ENCODE results near the gene DDX56.
"Not testable (repeated sequence)": the region's sequence is repeated elsewhere in the genome, so short reads cannot be mapped to it uniquely, and the experiment has no call there.

Gene DDX56, protein sequence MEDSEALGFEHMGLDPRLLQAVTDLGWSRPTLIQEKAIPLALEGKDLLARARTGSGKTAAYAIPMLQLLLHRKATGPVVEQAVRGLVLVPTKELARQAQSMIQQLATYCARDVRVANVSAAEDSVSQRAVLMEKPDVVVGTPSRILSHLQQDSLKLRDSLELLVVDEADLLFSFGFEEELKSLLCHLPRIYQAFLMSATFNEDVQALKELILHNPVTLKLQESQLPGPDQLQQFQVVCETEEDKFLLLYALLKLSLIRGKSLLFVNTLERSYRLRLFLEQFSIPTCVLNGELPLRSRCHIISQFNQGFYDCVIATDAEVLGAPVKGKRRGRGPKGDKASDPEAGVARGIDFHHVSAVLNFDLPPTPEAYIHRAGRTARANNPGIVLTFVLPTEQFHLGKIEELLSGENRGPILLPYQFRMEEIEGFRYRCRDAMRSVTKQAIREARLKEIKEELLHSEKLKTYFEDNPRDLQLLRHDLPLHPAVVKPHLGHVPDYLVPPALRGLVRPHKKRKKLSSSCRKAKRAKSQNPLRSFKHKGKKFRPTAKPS

DNA sequence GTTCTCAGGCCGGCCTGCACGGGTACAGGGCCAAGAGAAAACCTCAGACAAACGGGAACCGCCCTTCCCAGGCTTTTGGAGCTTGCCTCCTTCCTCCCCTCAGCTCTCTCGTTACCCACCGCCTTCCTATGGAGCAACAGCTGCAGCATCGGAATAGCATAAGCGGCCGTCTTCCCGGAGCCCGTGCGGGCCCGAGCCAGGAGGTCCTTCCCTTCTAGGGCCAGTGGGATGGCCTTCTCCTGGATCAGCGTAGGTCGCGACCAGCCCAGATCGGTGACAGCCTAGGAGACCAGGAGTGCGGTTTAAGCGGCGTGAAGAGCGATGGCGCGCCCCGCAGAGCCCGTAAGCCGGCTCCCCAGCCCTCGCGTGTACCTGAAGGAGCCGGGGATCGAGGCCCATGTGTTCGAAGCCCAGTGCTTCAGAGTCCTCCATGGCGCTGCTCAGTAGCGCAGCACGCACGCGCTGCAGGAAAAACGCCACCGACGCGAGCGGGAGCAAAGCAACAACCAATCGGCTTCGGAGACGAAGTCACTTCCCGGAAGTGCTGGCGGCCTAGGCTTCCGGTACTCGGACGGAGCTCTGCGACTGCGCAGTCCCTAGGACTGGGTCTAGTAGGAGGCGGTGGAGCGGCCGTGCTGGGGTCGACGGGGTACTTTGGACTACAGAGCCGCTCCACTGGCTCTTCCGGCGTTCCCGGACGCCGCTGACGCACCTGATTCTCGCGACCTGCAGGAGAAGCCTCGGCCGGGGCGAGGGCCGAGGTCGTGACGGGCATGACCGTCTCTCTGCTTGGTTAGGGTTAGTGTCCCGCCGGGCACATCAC lies at the start of gene DDX56:
Gene DDX56, minus strand, starts transcription at position 445 of the 823 bp plus-strand sequence. Its CDS starts 13 bp downstream, at position 432.
- DNase-seq, result peak; percentile 94

DNA sequence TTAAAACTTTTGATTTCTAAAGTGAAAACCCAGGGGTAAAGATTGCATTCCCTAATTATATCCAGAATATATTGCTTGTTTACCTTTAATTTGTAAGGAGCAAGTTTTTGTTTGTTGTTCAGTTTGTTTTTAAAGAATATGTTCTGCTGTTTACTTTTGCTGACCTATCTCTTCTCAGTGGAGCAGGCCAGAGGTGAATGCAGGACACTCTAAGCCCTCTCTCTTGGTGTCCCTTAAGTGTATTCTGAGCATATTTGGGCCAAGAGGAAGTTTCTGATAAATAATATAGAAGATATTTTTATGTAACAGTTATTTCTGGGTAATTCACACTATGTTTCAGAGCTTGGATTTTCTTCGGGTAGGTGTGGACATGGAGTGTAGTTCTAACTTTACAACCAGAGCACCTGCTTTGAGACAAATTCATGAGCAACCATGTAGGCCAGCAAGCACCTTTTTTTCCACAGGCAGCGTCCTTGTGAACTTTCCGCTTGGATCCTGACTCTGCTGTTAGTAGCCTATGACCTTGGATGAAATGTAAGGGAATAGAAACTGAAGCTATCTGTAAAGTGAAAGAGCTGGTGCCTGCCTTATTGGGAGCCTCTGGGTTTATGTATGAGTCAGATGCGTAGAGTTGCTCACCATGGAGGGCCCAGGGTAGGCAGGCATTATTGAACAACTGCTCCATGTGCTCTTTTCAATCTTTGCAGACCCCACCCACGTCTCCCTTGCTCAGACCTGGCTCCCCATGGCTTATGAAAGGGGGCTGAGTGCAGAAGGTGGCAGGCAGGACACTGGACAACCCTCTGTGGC lies 48.8 kb upstream of the DDX56 start:
- DNase-seq, result peak; percentile 46

DNA sequence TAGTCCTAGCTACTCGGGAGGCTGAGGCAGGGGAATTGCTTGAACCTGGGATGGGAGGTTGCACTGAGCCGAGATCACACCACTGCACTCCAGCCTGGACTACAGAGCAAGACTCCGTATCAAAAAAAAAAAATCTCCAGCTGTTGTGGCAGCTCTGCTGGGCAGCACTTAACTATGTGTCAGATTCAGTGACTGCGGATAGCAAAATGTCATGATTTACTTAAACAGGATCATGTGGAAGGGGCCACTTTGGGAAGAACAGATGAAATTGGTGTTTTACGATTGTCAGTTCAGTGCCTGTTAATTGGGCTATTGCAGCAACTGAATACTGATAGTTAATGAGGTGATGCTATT lies 48.0 kb upstream of the DDX56 start:
- no peak for DNase-seq

DNA sequence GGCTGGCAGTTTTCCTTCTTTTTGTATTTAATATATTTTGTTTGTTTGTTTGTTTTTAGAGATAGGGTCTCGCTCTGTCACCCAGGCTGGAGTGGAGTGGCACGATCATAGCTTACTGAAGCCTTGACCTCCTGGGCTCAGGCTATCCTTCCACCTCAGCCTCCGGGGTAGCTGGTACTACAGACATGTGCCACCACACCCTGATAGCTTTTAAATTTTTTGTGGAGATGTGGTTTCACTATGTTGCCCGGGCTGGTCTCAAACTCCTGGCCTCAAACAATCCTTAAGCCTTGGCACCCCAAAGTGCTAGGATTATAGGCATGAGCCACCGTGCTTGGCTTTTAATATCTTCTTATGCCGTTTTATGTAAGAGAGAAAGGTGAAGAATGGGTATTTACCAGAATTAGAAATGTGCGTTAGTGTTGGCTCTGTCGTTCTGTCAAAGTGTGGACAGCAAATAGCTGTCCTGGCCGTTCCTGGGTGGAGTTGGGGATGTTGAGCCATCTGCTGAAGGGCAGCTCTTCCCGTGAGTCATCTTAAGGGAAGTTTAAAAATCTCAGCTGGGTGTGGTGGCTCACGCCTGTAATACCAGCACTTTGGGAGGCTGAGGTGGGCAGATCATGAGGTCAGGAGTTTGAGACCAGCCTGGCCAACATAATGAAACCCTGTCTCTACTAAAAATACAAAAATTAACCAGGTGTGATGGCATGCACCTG lies 47.5 kb upstream of the DDX56 start:
- no peak for DNase-seq

DNA sequence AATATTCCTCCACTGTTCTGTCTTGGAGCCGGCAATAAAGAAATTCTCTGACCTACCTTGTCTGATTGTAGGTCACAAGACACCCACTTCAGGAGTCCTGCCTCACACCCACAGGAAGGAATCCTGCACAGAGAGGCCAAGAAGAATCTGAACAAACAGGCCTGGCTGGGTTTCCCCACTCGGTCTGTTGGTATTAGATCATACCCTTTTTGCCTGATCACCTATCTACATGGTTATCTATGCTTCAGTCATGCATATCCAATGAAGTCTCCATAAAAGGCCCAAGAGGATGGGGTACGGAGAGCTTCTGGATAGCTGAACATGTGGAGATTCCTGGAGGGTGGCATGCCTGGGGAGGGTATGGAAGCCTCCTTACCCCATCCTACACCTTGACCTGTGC lies 45.0 kb upstream of the DDX56 start:
- peak; percentile 69 for DNase-seq

DNA sequence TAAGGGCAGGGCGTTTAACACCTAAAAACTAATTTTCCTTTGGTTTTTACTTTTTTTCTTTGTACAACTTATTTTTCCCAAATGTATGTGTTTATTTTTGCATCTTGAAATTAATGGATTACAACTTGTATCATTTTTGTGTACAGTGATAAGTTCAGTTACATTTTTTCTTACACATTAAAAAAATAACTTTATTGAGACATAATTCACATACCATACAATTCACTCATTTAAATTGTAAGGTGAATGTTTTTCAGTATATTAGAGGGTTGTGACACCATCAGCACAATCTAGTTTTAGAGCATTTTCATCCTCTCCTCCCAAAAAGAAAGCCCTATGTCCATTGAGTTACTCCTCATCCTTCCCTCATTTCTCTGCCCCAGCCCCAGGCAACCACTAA lies 44.3 kb upstream of the DDX56 start:
- DNase-seq, result no peak

DNA sequence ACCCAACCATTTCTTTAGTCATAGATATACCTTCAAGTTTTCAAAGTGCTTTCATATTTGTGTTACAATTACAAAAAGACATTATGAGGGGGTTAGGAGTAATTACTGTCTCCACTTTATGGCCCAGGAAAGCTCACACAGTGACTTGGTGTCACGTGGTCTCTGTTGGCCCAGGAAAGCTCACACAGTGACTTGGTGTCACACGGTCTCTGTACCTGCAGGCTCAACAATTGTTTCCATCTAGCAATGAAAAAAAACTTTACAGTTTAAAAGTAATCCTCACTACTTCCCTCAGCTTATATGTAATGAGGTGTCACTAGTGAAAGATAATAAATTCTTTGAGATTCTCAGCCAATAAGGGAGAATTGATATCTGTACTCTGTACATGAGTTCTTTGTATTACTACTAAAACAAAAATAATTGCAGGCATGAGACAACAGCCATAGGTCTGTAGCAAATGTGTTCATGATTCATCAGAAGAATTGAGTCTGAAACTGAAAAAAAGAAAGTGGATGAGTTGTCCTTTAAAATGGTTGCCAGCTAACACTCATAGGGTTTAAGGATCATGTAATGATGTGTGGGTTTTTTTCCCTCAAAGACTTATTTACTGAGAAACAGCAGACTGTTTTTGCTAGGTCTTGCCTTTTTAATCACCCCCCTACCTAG lies 43.6 kb upstream of the DDX56 start:
- peak; percentile 36 for DNase-seq

DNA sequence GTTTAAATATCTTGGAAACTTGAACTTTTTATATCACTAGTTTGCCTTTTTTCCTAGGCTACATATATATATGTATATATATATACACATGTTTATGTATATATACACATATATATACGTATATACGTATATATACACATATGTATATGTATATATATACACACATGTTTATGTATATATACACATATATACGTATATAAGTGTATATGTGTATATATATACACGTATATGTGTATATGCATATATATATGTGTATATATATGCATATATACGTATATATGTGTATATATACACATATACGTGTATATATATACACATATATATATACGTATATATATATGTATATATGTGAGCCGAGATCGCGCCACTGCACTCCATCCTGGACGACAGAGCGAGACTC lies 42.8 kb upstream of the DDX56 start:
- DNase-seq, result no peak

DNA sequence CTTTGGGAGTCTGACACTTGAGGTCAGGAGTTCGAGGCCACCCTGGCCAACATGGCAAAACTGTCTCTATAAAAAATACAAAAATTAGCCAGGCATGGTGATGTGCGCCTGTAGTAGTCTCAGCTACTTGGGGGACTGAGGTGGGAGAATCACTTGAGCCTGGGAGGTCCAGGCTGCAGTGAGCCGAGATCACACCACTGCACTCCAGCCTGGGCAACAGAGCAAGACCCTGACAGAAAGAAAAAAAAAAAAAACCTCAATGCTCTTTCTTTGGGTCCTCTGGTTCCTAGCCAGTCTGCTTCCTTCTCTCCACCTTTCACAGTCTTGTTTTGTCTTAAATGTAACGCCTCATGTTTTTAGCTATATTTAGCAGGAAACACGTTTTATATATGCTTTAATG lies 42.1 kb upstream of the DDX56 start:
- DNase-seq, result no peak

DNA sequence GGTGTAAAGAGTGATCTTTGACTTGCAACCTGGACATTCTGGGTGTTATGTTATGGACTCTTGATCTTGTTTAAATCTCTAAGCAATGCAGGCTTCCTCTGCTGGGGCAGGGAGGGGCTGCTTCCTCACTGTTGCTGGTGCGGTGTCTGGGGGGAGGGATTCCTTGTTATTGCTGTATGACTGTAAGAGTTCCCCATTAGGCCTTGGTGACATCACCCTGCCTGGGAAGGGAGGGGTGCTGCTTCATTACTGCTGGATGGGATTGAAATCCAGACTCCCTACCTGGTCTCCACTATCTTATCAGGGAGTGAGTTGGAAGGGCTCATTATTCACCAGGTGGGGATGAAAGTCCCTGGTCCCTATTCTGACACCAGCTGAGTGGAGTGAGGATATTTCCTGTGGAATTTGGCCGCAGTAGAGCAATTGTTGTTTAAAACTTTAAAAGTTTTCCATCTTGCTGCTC lies 41.5 kb upstream of the DDX56 start:
- peak; percentile 61 for DNase-seq

DNA sequence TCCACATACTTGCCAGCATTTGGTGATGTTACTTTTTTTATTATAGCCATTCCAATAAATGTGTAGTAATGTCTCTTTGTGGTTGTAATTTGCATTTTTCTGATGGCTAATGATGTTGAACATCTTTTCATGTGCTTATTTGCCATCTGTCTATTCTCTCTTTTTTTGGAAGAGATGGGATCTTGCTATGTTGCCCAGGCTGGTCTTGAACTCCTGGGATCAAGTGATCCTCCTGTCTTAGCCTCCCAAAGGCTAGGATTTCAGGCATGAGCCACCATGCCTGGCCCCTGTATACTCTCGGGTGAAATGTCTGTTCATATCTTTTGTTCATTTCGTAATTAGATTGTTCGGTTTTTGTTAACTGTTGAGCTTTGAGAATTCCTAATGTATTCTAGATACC lies 36.1 kb upstream of the DDX56 start:
- no peak for DNase-seq

DNA sequence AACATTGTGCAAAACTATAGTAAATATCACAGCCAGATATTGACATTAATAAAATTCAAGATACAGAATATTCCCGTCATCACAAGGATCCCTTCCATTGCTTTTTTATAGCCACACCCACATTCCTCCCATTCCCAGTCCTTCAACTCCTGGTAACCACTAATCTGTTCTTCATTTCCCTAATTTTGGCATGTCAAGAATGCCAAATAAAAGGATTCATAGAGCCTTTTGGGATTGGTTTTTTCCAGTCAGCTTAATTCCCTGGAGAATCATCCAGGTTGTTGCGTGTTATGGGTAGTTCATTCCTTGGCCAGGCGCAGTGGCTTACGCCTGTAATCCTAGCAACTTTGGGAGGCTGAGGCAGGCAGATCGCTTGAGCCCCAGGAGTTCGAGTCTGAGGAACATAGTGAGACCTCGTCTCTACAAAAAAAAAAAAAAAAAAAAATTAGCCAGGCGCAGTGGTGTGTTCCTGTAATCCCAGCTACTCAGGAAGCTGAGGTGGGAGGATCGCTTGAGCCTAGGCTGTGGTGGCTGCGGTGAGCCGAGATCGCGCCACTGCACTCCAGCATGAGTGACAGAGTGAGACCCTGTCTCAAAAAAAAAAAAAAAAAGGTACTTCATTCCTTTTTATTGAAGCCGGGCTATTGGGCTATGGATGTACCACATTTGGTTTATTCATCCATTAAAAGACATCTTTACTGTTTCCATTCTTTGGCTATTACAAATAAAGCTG lies 35.4 kb upstream of the DDX56 start:
- DNase-seq, result peak; percentile 51

DNA sequence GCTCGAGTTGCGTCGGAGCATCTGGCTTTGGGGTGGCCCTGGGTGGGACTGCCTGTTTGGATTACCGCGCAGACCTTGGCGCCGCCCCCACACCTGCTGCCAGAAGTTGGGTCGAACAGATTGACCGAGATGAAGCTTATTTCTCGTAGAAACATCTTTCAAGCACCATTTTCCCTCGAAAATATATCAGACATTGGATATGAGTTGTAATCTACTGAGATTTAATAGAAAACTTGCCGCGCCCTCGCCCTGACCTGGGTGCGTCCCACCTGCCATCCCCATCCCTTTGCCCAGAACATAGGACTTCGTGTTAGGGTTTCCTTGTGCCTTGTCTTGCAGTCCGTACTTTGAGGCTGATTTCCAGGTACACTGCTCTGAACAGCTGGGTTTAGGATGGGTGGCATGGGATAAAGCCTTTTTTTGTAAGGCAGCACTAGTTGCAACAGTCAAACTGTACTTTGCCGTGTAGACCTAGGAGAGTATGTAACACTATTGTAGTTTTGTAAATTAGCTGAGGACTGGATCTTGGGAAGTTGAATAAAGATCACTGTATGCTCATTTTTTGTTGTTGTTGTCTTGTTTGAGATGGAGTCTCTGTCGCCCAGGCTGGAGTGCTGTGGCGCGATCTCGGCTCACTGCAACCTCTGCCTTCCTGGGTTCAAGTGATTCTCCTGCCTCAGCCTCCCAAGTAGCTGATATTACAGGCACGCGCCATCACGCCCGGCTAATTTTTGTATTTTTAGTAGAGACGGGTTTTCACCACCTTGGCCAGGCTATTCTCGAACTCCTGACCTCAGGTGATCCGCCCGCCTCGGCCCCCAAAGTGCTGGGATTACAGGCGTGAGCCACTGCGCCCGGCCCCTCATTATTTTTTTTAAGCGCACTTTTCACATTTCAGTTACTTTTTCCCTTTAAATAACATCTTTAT lies 33.7 kb upstream of the DDX56 start:
- DNase-seq, result no peak

DNA sequence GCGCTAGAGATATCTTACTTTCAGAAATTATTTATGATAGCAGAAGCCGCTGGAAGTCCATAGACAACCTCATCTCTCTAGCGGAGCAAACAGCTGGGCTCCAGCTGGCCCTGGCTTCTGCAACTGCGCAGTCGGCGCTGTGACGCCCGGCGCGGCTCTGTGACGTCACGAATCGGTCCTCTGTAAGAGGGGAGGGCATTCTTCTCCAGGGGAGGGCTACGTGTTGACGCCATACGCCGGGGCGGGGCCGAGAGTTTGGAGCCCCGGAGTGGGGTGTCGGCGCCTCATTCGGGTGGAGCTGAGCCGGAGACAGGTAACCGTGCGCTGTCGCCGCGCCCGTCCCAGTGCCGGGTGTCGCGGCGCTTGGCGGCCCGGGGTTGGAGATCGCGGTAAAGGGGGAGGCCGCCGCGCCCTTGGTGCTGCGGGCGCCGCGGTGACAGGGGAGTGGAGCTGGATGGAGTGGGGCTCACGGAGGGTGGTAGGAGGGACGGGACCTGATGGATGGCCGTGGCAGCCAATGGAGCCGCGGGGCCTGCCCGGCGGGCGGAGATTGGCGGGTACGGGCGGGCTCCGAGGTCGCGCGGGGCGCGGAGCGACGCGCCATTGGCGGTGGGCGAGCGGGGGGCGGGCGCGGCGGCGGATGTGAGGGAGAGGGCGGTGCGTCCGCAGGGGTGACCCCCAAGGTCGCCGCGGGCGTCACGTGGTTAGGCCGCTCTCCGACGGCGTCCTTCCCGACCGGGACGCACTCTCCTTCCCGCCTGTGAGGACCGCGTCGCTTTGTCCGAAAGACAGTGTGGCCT lies 32.8 kb upstream of the DDX56 start, which contains the start of gene OGDH:
Gene OGDH, plus strand, starts transcription at position 287 of the 800 bp plus-strand sequence. CDS start 17,717 bp downstream, outside the sequence.
- peak; percentile 98 for DNase-seq

DNA sequence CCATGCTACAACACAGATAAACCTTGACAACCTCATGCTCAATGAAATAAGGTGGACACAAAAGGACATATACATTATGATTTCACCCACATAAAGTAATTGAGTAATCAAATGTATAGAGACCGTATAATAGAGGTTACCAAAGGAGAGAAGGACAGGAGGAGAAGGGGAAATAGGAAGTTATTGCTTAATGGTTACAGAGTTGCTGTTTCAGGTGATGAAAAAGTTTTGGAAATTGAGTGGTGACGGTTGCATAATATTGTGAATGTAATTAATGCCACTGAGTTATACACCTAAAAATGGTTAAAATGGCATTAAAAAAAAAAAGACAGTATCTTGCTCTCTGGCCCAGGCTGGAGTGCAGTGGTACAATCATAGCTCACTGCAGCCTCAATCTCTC lies 31.2 kb upstream of the DDX56 start:
- no peak for DNase-seq

DNA sequence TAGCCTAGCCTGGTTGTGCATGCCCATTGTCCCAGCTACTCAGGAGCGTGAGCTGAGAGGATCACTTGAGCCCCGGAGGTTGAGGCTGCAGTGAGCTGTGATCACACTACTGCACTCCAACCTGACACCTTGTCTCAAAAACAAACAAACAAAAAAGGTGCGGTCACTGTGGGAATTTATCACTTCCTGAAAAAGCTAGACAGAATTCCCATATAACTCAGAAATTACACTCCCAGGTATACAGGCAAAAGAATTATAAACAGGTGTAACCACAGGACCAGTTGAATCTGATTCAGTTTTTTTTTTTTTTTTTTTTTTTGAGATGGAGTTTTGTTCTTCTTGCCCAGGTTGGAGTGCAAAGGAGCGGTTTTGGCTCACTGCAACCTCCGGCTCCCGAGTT lies 29.5 kb upstream of the DDX56 start:
- no peak for DNase-seq

DNA sequence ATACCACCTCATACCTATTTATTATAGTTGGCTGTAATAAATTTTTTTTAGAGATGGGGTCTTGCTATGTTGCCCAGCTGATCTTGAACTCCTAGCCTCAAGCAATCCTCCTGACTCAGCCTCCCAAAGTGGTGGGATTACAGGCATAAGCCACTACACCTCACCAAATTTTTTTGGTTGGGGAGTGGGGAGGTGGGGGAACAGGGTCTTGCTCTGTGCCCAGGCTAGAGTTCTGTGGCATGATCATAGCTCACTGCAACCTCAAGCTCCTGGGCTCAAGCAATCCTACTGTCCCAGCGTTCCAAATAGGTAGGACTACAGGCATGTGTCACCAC lies 28.8 kb upstream of the DDX56 start:
- no peak for DNase-seq

DNA sequence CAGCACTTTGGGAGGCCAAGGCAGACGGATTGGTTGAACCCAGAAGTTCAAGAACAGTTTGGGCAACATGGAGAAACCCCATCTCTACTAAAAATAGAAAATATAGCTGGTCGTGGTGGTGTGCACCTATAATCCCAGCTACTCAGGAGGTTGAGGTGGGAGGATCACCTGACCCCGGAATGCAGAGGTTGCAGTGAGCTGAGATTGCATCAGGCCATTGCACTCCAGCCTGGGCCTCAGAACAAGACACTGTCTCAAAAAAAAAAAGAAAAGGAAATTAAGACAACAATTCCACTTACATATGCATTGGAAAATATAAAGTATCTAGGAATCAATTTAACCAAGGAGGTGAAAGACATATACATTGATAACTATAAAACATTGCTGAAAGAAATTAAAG lies 25.5 kb upstream of the DDX56 start:
- DNase-seq, result no peak

DNA sequence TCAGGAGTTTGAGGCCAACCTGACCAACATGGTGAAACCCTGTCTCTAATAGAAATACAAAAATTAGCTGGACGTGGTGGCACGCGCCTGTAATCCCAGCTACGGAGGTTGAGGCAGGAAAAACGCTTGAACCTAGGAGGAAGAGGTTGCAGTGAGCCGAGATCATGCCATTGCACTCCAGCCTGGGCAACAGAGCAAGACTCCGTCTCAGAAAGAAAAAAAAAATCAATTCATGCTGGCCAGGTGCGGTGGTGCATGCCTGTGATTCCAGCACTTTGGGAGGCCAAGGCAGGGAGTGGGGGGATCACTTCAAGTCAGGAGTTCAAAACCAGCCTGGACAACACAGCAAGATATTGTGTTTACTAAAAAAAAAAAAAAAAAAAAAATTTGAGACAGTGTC lies 23.5 kb upstream of the DDX56 start:
- not testable (repeated sequence) for DNase-seq

Data from CD4-positive, alpha-beta T cell treated with Interleukin-12 subunit alpha and Interleukin-12 subunit beta, for 1 hour (primary cell).